Lung (tissue), 12 donors: ENCODE measurements around the gene SSU72. TPM values are rescaled to one million over a fixed set of nuclear protein-coding genes. Genes with fewer than 3 reads are reported as not detected.
"Not testable (repeated sequence)": the region's sequence is repeated elsewhere in the genome, so short reads cannot be mapped to it uniquely, and the experiment has no call there.

ENCODE experiments used
- ATAC-seq: fragments of 200-7000 bp; cut with Tn5 transposase; one replicate; pipeline ENCODE4 v1.9.1; 2020; ENCODE audit warnings: moderate number of reproducible peaks; ENCODE audit not compliant: insufficient read depth, low FRiP score
- DNase-seq, 3 donors: peaks; one replicate each; pipeline ENCODE4 v3.0.0-alpha.2; 2013 to 2017
- H3K27ac ChIP-seq, 2 donors: one replicate each; pipeline ENCODE4 v1.5.1; 2013; ENCODE audit warnings: mild to moderate bottlenecking in 2 of 2, moderate library complexity in 2 of 2, control low read depth in 1 of 2, inconsistent platforms in 1 of 2, low read depth in 1 of 2, low read length in 1 of 2
- H3K27me3 ChIP-seq, 3 donors: one replicate each; pipeline ENCODE4 v1.5.1; 2013; ENCODE audit warnings: low read length in 2 of 3; ENCODE audit not compliant: control insufficient read depth in 3 of 3, insufficient read depth in 3 of 3
- H3K36me3 ChIP-seq, 4 donors: one replicate each; pipeline ENCODE4 v1.5.1; 2013; ENCODE audit warnings: low read length in 4 of 4, mild to moderate bottlenecking in 1 of 4, moderate library complexity in 1 of 4; ENCODE audit not compliant: control insufficient read depth in 4 of 4, insufficient read depth in 4 of 4
- H3K4me1 ChIP-seq, 5 donors: one replicate each; pipeline ENCODE4 v1.5.1; 2013; ENCODE audit warnings: low read length in 5 of 5, mild to moderate bottlenecking in 2 of 5, moderate library complexity in 1 of 5; ENCODE audit not compliant: control insufficient read depth in 5 of 5, insufficient read depth in 5 of 5
- H3K4me3 ChIP-seq: one replicate; pipeline ENCODE4 v1.5.1; 2013; ENCODE audit warnings: mild to moderate bottlenecking, control low read depth, moderate library complexity
- H3K9ac ChIP-seq, 2 donors: one replicate each; pipeline ENCODE4 v1.5.1; 2013; ENCODE audit warnings: low read length in 2 of 2, control low read depth in 1 of 2; ENCODE audit not compliant: insufficient read depth in 1 of 2
- H3K9me3 ChIP-seq, 4 donors: one replicate each; pipeline ENCODE4 v1.5.1; 2013; ENCODE audit warnings: low read length in 3 of 4, mild to moderate bottlenecking in 1 of 4, moderate library complexity in 1 of 4; ENCODE audit not compliant: control insufficient read depth in 4 of 4, insufficient read depth in 3 of 4
- CTCF ChIP-seq: IDR thresholded peaks from 2 replicates; pipeline ENCODE4 v1.5.1; 2012; ENCODE audit warnings: mild to moderate bottlenecking; ENCODE audit errors: control extremely low read depth, extremely low read depth
- WGBS, 2 donors: extraction: QIAGEN DNeasy Blood & Tissue Kit; methylation state at CpG; one replicate each; pipeline ENCODE4 v1.1.7; 2013; 5-methylcytosine and 5-hydroxymethylcytosine counted together
- polyA plus RNA-seq, 2 donors: library from polyadenylated mRNA; stranded (reverse); fragments of 200-250 nt; gene quantifications; one replicate each; pipeline ENCODE4 v1.2.1, GENCODE V29; 2013
- total RNA-seq, 2 donors: library from RNA; depleted of rRNA in 1 of 2; stranded (reverse); fragments of >200 nt in 1 of 2; gene quantifications; one replicate each; pipeline ENCODE4 v1.2.1, GENCODE V29; 2014 to 2021
- donor health status: control.
- donor health status: control.
- donor health status: Bipolar disorder and iron deficiency.
- donor health status: healthy.
- donor health status: DM: yes; HTN: yes; CAD: no.

SSU72 gene
- total and polyA plus RNA-seq, 4 donors = 63.7 to 128 (median 100) TPM

DNA sequence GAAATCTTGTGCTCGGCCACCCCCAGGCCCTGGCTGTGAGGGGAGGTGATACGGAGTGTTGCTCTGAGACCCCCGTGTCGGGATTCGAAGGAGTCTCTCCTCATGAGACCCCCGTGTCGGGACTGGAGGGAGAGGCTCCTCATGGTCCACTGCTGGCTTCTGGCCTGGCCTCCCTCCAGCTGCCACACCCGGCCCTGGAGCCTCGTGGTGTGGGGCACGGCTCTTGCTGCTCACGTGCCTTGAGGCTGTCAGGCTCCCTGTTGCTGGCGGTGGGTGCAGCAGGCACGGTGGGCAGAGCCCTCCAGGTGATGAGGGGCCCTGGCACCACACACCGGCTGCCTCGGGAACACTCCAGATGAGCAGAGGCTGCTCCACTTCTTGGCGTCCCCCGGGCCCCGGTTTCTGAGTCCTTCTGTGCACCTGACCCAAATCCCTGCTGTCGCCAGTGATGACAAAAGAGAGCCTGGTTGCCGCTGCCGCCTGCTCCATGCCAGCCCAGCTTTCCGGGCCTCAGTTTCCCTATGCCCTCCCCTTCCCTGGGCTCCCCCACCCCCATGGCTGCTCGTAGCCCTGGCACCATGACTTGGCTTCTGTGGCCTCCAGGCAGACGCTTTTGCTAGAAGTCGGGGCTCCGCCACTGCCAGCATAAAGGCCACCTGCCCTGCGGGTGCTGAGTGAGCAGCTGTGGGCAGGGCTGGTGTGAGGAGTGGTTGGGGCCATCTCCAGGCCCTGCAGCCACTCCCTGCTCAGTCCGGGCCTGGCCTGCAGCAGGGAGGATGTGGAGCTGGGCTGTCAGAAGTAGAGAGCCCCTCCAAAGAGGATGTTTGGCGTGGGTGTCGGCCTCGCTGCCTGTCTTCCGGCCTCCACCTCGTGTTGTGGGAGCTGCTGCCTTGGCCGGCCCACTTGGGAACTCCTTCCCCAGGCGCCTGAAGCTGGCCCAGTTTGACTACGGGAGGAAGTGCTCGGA lies 46.1 kb downstream of the SSU72 start:
- H3K9ac ChIP-seq = no peak overlapping the region
- H3K36me3 ChIP-seq = peaks cover 0 to 32% (median 15%) of the 10 kb centered on the region in 4 donors
- ATAC-seq = no peak
- H3K4me1 ChIP-seq = no peaks in the 10 kb centered on the region
- DNase-seq = no peak
- H3K9me3 ChIP-seq = peaks cover 0 to 6% (median 0%) of the 10 kb centered on the region in 4 donors
- H3K27me3 ChIP-seq = no peaks in the 10 kb centered on the region
- 93 to 94% methylated on average over 37 of the region's 37 CpGs for WGBS, 2 donors
- no peak overlapping the region for H3K27ac ChIP-seq
- TF ChIP-seq CTCF = no peak
- H3K4me3 ChIP-seq = no peak overlapping the region

DNA sequence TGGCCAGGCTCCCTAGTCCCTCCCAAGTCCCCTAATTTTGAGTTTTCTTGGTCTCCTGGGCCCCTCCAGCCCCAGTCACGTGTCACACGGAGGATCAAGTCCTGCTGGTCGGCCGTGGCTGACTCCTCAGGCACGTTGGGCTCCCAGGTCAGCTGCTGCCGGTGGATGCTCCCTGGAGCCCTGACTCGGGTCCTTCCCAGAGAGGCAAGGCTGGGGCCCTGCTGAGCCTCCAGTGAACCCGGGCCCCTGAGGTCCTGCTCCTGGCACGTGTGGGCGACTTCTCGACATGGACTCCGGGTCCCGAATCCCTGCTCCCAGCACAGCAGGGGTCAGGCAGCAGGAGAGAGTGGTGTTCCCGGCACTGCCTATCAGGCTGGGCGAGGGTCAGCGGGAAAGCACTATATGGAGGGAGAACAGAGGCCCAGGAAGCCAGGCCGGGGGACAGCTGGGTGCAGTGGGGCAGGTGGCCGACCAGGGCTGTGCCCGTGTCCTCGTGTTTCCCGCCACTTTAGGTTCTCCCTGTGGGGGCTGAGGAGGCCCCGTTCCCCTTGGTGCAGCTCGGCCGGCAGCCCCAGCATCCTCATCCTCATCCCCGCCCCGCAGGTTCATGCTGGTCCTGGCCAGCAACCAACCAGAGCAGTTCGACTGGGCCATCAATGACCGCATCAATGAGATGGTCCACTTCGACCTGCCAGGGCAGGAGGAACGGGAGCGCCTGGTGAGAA lies 47.4 kb downstream of the SSU72 start:
- peaks cover 0 to 2% (median 0%) of the 10 kb centered on the region in 4 donors for H3K9me3 ChIP-seq
- no peak for TF ChIP-seq CTCF
- 95 to 96% methylated on average over 31 of the region's 31 CpGs for WGBS, 2 donors
- H3K4me1 ChIP-seq = no peaks in the 10 kb centered on the region
- H3K36me3 ChIP-seq = peaks cover 0 to 37% (median 16%) of the 10 kb centered on the region in 4 donors
- no peaks in the 10 kb centered on the region for H3K27me3 ChIP-seq
- no peak for ATAC-seq
- no peak for DNase-seq
- H3K4me3 ChIP-seq = no peak overlapping the region
- H3K27ac ChIP-seq = no peak overlapping the region
- no peak overlapping the region for H3K9ac ChIP-seq

DNA sequence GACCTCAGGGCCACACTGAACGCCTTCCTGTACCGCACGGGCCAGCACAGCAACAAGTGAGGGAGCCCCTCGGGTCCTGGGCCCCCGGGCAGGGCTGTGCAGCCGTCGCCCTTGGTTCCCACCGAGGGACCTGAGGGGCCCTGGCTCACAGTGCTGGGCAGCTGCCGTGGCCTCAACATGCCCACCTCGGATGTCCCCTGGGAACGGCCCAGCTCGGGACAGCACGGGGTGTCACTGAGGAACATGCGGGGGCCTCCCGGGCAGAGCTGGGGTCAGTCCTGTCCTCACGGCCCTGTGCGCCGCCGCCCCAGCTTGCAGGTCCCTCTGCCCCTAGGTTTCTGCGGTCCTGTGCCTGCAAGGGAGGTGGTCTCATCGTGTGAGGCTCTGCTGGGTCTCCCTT lies 48.2 kb downstream of the SSU72 start:
- not testable (repeated sequence) for H3K9ac ChIP-seq, ATAC-seq, H3K27ac ChIP-seq, H3K4me3 ChIP-seq, DNase-seq, H3K4me1 ChIP-seq, H3K9me3 ChIP-seq, H3K27me3 ChIP-seq
- peaks cover 0 to 38% (median 13%) of the 10 kb centered on the region in 4 donors for H3K36me3 ChIP-seq
- 97% methylated on average over 10 to 17 of the region's 21 CpGs for WGBS, 2 donors

- WGBS, 2 donors = 93 to 94% methylated on average over 23 to 25 of the region's 30 CpGs
- not testable (repeated sequence) for H3K4me3 ChIP-seq, DNase-seq, H3K27me3 ChIP-seq, ATAC-seq, H3K4me1 ChIP-seq, H3K9me3 ChIP-seq, H3K27ac ChIP-seq, H3K9ac ChIP-seq
- peaks cover 2 to 48% (median 8%) of the 10 kb centered on the region in 4 donors for H3K36me3 ChIP-seq
Measured at GRCh38 chr1:1524750-1525383, 49.8 kb downstream of the SSU72 start.

DNA sequence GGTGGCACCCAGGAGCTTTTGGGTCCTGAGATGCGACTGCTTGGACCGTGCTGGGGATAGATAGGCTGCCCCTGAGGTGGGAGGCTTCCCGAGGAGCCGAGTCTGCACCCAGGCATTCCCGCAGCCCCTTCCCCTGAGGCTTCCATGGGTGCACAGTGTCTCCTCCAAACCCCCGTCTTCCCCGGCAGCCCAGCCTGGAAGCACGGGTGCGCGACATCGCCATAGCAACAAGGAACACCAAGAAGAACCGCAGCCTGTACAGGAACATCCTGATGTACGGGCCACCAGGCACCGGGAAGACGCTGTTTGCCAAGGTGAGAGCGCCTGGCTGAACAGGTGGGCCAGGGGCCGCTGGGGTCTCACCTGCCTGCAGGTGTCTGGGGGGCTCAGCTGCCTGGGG lies 51.0 kb downstream of the SSU72 start:
- peaks cover 2 to 42% (median 3%) of the 10 kb centered on the region in 4 donors for H3K36me3 ChIP-seq
- not testable (repeated sequence) for ATAC-seq, DNase-seq, H3K27ac ChIP-seq, H3K27me3 ChIP-seq, H3K4me3 ChIP-seq, H3K4me1 ChIP-seq, H3K9ac ChIP-seq, H3K9me3 ChIP-seq
- 93 to 95% methylated on average over 17 of the region's 17 CpGs for WGBS, 2 donors

DNA sequence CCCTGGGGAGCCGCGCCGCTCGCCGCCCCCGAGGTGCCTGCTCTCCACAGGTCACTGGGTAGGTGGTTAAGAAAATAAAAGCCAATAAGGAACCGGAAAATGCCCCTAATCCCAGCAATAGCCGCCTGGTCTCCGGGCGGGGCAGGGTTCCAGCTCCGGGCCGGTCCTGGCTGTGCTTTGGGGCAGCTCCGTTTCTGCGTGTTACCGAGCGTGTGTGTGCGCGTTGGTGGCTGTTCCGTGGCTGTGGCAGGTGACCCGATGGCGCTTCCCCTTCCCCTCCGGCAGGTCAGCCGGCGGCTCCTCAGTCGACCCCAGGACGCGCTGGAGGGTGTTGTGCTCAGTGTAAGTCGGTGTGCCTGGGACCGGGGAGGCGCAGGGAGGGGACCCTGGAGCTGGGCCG lies 51.4 kb downstream of the SSU72 start:
- WGBS, 2 donors = 96 to 97% methylated on average over 31 of the region's 31 CpGs
- not testable (repeated sequence) for H3K9ac ChIP-seq, DNase-seq, ATAC-seq, H3K27me3 ChIP-seq, H3K27ac ChIP-seq, H3K4me1 ChIP-seq, H3K4me3 ChIP-seq, H3K9me3 ChIP-seq
- H3K36me3 ChIP-seq = peaks cover 4 to 43% (median 5%) of the 10 kb centered on the region in 4 donors
